K562 (cell line): Measurements from ENCODE around the gene DIPK1B.

Source experiments
- ASH1L ChIP-seq: fragments of 450-650 bp; IDR thresholded peaks from 2 replicates; pipeline ENCODE4 v1.6.1; 2018; ENCODE audit warnings: borderline replicate concordance, mild to moderate bottlenecking, low read depth; ENCODE audit not compliant: partially characterized antibody
- FOXM1 ChIP-seq, 2 experiments: fragments of 450-650 bp in 1 of 2; sonication (generic) in 1 of 2; formaldehyde crosslinking in 1 of 2; IDR thresholded peaks; 2 replicates each; pipeline versions ENCODE4 v1.6.1 to v1.9.0; 2017 to 2022; ENCODE audit warnings: low read depth in 2 of 2, mild to moderate bottlenecking in 2 of 2, missing genetic modification reagents in 1 of 2, moderate library complexity in 1 of 2
- POLR2A ChIP-seq: fragments of 450-650 bp; conservative IDR thresholded peaks from 2 replicates; pipeline ENCODE4 v1.6.1; 2016
- POLR2AphosphoS5 ChIP-seq: IDR thresholded peaks from 2 replicates; pipeline ENCODE4 v1.6.1; 2011; ENCODE audit warnings: mild to moderate bottlenecking, low read depth, low read length, moderate library complexity; ENCODE audit not compliant: control insufficient read depth, insufficient read depth
- RBBP5 ChIP-seq: fragments of 200-600 bp; sonication (generic); IDR thresholded peaks from 2 replicates; pipeline ENCODE4 v1.6.1; 2012; ENCODE audit warnings: borderline replicate concordance, mild to moderate bottlenecking, low read length, control low read depth, inconsistent platforms; ENCODE audit not compliant: insufficient read depth, poor library complexity, severe bottlenecking
- SRF ChIP-seq, 2 experiments: fragments of 250-450, 450-650 bp in 1 of 2; sonication (Bioruptor Pico) in 1 of 2; sonication (generic) in 1 of 2; formaldehyde crosslinking; IDR thresholded peaks; 2 replicates each; pipeline versions ENCODE4 v1.5.0 to v1.5.1; 2020 to 2022; ENCODE audit warnings: mild to moderate bottlenecking in 1 of 2, missing genetic modification reagents in 1 of 2
- ZNF184 ChIP-seq: sonication (generic); formaldehyde crosslinking; IDR thresholded peaks from 2 replicates; pipeline ENCODE4 v1.5.0; 2020; ENCODE audit warnings: missing genetic modification reagents
- TF ChIP-seq, protein P1 (sequence below): fragments of 250-450 bp; sonication (Bioruptor Pico); IDR thresholded peaks from 2 replicates; pipeline ENCODE4 v1.8.0; 2021; ENCODE audit warnings: moderate library complexity, mild to moderate bottlenecking, inconsistent platforms
- TF ChIP-seq, protein P2 (sequence below): sonication (generic); formaldehyde crosslinking; IDR thresholded peaks from 2 replicates; pipeline ENCODE4 v1.8.0; 2023; ENCODE audit warnings: missing genetic modification reagents, mild to moderate bottlenecking, borderline replicate concordance
- TF ChIP-seq, protein P3 (sequence below), 3 experiments: IDR thresholded peaks in 2 of 3; conservative IDR thresholded peaks in 1 of 3; 2 replicates each; pipeline ENCODE4 v1.5.1; 2011 to 2012; ENCODE audit warnings: low read length in 3 of 3, mild to moderate bottlenecking in 3 of 3, control low read depth in 2 of 3, improper control_type of control experiment in 1 of 3, inconsistent platforms in 1 of 3, low read depth in 1 of 3, mixed read lengths in 1 of 3, moderate library complexity in 1 of 3; ENCODE audit not compliant: insufficient read depth in 2 of 3

DNA sequence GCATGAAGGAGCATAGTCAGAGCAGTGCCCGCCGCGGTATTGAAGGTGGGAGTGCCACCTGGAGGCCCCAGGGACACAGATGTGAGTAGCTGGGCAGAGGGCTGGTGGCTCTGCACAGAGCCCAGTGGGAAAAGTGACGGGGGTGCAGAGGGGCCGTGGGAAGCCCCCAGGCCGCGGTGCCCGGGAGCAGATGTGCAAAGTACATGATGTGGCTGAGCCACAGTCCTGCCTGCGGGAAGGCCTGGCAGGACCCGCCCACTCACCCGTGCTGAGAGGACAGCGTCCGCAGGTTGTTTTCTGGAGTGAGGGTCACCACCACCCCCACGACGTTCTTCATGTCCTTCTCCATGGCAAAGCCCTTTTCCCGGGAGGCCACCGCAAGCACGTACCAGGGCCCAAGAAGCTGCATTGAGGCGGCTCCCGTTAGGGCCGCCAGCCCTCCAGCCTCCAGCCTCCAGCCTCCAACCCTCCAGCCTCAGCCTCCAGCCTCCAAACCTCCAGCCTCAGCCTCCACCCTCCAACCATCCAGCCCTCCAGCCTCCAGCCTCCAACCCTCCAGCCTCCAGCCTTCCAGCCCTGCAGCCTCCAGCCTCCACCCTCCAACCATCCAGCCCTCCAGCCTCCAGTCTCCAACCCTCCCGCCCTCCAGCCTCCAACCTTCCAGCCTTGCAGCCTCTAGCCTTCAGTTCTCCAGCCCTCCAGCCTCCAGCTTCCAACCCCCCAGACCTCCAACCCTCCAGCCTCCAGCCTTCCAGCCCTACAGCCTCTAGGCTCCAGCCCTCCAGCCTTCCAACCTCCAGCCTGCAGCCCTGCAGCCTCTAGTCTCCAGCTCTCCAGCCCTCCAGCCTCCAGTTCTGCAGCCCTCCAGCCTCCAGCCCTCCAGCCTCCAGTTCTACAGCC, 35.0 kb downstream of the DIPK1B start:
- TF ChIP-seq POLR2AphosphoS5 (no peak), RBBP5 (no peak), POLR2A (no peak), ZNF184 (CRISPR knock-in tag) (no peak), FOXM1 (IDR thresholded peaks at IDR 0.05; ENCODE audit: low read depth) (no peak), FOXM1 (CRISPR knock-in tag; IDR thresholded peaks at IDR 0.05; ENCODE audit: low read depth) (no peak), SRF (CRISPR knock-in tag; IDR thresholded peaks at IDR 0.05) (no peak), ASH1L (no peak)
- TF ChIP-seq, protein P1, sequence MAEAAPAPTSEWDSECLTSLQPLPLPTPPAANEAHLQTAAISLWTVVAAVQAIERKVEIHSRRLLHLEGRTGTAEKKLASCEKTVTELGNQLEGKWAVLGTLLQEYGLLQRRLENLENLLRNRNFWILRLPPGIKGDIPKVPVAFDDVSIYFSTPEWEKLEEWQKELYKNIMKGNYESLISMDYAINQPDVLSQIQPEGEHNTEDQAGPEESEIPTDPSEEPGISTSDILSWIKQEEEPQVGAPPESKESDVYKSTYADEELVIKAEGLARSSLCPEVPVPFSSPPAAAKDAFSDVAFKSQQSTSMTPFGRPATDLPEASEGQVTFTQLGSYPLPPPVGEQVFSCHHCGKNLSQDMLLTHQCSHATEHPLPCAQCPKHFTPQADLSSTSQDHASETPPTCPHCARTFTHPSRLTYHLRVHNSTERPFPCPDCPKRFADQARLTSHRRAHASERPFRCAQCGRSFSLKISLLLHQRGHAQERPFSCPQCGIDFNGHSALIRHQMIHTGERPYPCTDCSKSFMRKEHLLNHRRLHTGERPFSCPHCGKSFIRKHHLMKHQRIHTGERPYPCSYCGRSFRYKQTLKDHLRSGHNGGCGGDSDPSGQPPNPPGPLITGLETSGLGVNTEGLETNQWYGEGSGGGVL (CRISPR knock-in tag), result no peak
- TF ChIP-seq, protein P2, sequence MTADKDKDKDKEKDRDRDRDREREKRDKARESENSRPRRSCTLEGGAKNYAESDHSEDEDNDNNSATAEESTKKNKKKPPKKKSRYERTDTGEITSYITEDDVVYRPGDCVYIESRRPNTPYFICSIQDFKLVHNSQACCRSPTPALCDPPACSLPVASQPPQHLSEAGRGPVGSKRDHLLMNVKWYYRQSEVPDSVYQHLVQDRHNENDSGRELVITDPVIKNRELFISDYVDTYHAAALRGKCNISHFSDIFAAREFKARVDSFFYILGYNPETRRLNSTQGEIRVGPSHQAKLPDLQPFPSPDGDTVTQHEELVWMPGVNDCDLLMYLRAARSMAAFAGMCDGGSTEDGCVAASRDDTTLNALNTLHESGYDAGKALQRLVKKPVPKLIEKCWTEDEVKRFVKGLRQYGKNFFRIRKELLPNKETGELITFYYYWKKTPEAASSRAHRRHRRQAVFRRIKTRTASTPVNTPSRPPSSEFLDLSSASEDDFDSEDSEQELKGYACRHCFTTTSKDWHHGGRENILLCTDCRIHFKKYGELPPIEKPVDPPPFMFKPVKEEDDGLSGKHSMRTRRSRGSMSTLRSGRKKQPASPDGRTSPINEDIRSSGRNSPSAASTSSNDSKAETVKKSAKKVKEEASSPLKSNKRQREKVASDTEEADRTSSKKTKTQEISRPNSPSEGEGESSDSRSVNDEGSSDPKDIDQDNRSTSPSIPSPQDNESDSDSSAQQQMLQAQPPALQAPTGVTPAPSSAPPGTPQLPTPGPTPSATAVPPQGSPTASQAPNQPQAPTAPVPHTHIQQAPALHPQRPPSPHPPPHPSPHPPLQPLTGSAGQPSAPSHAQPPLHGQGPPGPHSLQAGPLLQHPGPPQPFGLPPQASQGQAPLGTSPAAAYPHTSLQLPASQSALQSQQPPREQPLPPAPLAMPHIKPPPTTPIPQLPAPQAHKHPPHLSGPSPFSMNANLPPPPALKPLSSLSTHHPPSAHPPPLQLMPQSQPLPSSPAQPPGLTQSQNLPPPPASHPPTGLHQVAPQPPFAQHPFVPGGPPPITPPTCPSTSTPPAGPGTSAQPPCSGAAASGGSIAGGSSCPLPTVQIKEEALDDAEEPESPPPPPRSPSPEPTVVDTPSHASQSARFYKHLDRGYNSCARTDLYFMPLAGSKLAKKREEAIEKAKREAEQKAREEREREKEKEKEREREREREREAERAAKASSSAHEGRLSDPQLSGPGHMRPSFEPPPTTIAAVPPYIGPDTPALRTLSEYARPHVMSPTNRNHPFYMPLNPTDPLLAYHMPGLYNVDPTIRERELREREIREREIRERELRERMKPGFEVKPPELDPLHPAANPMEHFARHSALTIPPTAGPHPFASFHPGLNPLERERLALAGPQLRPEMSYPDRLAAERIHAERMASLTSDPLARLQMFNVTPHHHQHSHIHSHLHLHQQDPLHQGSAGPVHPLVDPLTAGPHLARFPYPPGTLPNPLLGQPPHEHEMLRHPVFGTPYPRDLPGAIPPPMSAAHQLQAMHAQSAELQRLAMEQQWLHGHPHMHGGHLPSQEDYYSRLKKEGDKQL, result no peak
- TF ChIP-seq, protein P3, sequence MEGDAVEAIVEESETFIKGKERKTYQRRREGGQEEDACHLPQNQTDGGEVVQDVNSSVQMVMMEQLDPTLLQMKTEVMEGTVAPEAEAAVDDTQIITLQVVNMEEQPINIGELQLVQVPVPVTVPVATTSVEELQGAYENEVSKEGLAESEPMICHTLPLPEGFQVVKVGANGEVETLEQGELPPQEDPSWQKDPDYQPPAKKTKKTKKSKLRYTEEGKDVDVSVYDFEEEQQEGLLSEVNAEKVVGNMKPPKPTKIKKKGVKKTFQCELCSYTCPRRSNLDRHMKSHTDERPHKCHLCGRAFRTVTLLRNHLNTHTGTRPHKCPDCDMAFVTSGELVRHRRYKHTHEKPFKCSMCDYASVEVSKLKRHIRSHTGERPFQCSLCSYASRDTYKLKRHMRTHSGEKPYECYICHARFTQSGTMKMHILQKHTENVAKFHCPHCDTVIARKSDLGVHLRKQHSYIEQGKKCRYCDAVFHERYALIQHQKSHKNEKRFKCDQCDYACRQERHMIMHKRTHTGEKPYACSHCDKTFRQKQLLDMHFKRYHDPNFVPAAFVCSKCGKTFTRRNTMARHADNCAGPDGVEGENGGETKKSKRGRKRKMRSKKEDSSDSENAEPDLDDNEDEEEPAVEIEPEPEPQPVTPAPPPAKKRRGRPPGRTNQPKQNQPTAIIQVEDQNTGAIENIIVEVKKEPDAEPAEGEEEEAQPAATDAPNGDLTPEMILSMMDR (IDR thresholded peaks at IDR 0.05 in 2 of 3, conservative IDR thresholded peaks at IDR 0.05 in 1 of 3; ENCODE audit: insufficient read depth in 2 of 3, low read depth in 1 of 3, low read length in 3 of 3), result no peak
